Ascending aorta (tissue), 2 donors: Measurements from ENCODE around the gene DISP3. TPM values are rescaled to one million over a fixed set of nuclear protein-coding genes. Genes with fewer than 3 reads are reported as not detected.

Experiments
- DNase-seq, 2 donors: peaks; one replicate each; pipeline ENCODE4 v3.0.0-alpha.2; 2019; ENCODE audit warnings: low spot score in 2 of 2
- H3K27ac ChIP-seq, 2 donors: fragments of 200-600 bp; sonication (generic); one replicate each; pipeline ENCODE4 v1.5.1; 2016 to 2017; ENCODE audit warnings: mild to moderate bottlenecking in 1 of 2
- H3K27me3 ChIP-seq: fragments of 200-600 bp; sonication (generic); one replicate; pipeline ENCODE4 v1.5.1; 2017
- H3K36me3 ChIP-seq, 2 donors: fragments of 200-600 bp; sonication (generic); one replicate each; pipeline ENCODE4 v1.5.1; 2016
- H3K4me1 ChIP-seq, 2 donors: fragments of 200-600 bp; sonication (generic); one replicate each; pipeline ENCODE4 v1.5.1; 2016 to 2017; ENCODE audit warnings: mild to moderate bottlenecking in 1 of 2
- H3K4me3 ChIP-seq, 2 donors: fragments of 200-600 bp; sonication (generic); one replicate each; pipeline ENCODE4 v1.5.1; 2016 to 2017; ENCODE audit warnings: mild to moderate bottlenecking in 1 of 2
- H3K9me3 ChIP-seq, 2 donors: fragments of 200-600 bp; sonication (generic); one replicate each; pipeline ENCODE4 v1.5.1; 2016
- CTCF ChIP-seq, 3 experiments: fragments of 200-600 bp in 2 of 3; fragments of 450-650 bp in 1 of 3; sonication (generic) in 2 of 3; IDR thresholded peaks; one replicate each; pipeline ENCODE4 v1.5.1; 2016 to 2019; ENCODE audit warnings: antibody characterized with exemption in 3 of 3, mild to moderate bottlenecking in 1 of 3, moderate library complexity in 1 of 3
- intact Hi-C: fragments of 100-400 bp; cut with DNase I; formaldehyde crosslinking; loops from one replicate; pipeline ENCODE4 v1.15.1; 2023
- total RNA-seq: library from RNA; depleted of rRNA; stranded (reverse); fragments of >200 nt; gene quantifications from one replicate; pipeline ENCODE4 v1.1.0, GENCODE V29; 2016

Gene DISP3
- total RNA-seq, 1 donor from 2014 or later = not detected

DNA sequence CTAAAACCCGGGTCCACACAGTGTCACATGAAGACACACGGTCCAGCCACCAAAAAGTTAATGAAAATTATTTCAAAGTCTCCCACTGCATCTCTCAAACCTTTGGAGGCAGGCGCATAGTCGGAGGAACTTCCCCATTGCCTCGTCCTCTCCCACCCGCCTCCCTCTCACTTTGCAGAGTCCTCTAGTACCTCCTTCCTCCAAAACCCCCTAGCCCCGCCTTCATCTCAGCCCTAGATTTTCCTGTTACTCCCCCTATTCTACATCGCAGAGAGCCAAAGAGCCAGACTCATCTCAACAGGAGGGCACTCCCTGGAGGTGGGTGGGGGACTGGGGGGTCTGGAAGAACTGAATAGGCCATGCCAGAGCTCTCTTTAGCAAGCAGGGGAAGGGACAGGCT, 79.3 kb downstream of the DISP3 start:
- H3K36me3 ChIP-seq = no peaks in the 10 kb centered on the region
- H3K4me3 ChIP-seq = no peak overlapping the region
- intact Hi-C loops = no loop called here
- no peak overlapping the region for H3K27ac ChIP-seq
- no peaks in the 10 kb centered on the region for H3K27me3 ChIP-seq
- H3K4me1 ChIP-seq = no peaks in the 10 kb centered on the region
- H3K9me3 ChIP-seq = no peaks in the 10 kb centered on the region
- DNase-seq = no peak
- no peak for TF ChIP-seq CTCF (IDR thresholded peaks at IDR 0.05)

- no peak overlapping the region for H3K4me3 ChIP-seq
- no peaks in the 10 kb centered on the region for H3K36me3 ChIP-seq
- H3K4me1 ChIP-seq = no peaks in the 10 kb centered on the region
- no peaks in the 10 kb centered on the region for H3K9me3 ChIP-seq
- no peak overlapping the region for H3K27ac ChIP-seq
- no peak for DNase-seq
- TF ChIP-seq CTCF (IDR thresholded peaks at IDR 0.05) = no peak
- no peaks in the 10 kb centered on the region for H3K27me3 ChIP-seq
- intact Hi-C loops = no loop called here
These were observed 80.1 kb downstream of the DISP3 start for GRCh38 chr1:11558871-11559590.

DNA sequence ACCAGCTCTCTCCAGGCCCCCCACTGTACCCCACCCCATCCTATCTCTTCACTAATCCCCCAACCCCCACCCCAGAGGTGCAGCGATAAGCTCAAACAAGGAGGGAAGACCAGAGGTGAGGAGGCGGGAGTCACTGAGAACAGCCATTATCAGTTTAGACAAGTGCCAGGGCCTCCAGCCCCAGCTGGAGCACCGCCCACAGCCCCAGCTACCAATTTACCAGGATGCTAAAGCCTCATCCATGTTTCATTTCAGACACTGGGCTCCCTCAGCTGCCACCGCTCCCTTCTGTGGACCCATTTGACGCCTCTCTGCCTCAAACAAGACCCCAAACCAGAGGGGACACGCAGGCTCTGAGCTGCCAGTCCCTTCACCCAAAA, 80.6 kb downstream of the DISP3 start:
- Histone ChIP-seq H3K4me3 (no peak overlapping the region), H3K36me3 (no peaks in the 10 kb centered on the region), H3K27me3 (no peaks in the 10 kb centered on the region), H3K9me3 (no peaks in the 10 kb centered on the region), H3K27ac (no peak overlapping the region), H3K4me1 (no peaks in the 10 kb centered on the region)
- intact Hi-C loops = no loop called here
- no peak for DNase-seq
- no peak for TF ChIP-seq CTCF (IDR thresholded peaks at IDR 0.05)

DNA sequence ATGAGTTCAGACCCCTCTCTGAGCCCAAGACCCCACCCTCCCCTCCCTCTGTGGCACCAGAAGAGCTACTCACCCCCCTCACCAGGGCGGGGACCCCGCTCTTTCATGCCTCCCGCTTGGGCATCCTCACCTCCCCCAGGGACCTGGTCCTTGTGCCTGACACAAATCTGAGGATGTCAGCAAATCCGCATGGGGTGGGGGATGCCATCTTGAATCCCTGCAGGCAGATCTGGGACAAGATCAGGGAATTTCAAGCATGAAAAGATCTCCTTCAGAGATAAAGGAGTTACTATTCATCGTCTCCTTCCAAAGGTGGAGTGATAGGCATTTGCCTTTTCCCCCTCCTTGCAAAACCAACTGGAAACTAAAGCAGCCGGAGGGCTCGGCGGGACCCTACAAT, 81.1 kb downstream of the DISP3 start:
- Histone ChIP-seq H3K4me3 (no peak overlapping the region), H3K27ac (no peak overlapping the region), H3K27me3 (no peaks in the 10 kb centered on the region), H3K9me3 (no peaks in the 10 kb centered on the region), H3K4me1 (no peaks in the 10 kb centered on the region), H3K36me3 (no peaks in the 10 kb centered on the region)
- no peak for DNase-seq
- no peak for TF ChIP-seq CTCF (IDR thresholded peaks at IDR 0.05)
- intact Hi-C loops = no loop called here

DNA sequence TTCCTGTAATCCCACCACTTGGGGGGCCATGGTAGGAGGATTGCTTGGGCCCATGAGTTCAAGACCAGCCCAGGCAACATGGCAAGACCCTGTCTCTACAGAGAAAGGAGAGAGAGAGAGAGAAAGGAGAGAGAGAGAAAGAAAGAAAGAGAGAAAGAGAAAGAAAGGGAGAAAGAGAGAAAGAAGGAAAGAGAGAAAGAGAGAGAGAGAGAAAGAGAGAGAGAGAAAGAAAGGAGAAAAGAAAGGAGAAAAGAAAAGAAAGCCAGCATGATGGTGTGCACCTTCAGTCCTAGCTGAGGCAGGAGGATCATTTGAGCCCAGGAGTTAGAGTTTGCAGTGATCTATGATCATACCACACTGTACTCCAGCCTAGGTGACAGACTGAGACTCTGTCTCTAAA, 82.8 kb downstream of the DISP3 start:
- H3K4me1 ChIP-seq = no peaks in the 10 kb centered on the region
- H3K4me3 ChIP-seq = no peak overlapping the region
- no peaks in the 10 kb centered on the region for H3K9me3 ChIP-seq
- H3K27me3 ChIP-seq = no peaks in the 10 kb centered on the region
- H3K27ac ChIP-seq = no peak overlapping the region
- TF ChIP-seq CTCF (IDR thresholded peaks at IDR 0.05) = no peak
- no peaks in the 10 kb centered on the region for H3K36me3 ChIP-seq
- intact Hi-C loops = no loop called here
- DNase-seq = no peak

GRCh38 chr1:11562664-11563063, 83.7 kb downstream of the DISP3 start:
- H3K4me1 ChIP-seq = no peaks in the 10 kb centered on the region
- intact Hi-C loops = no loop called here
- H3K27me3 ChIP-seq = no peaks in the 10 kb centered on the region
- H3K4me3 ChIP-seq = no peak overlapping the region
- H3K9me3 ChIP-seq = no peaks in the 10 kb centered on the region
- H3K27ac ChIP-seq = no peak overlapping the region
- no peaks in the 10 kb centered on the region for H3K36me3 ChIP-seq
- no peak for DNase-seq
- TF ChIP-seq CTCF (IDR thresholded peaks at IDR 0.05) = no peak
